Adrenal gland (tissue), 5 donors: ENCODE data around the gene FANCL.

Experiments
- POLR2A ChIP-seq, 2 donors: fragments of 450-650 bp; IDR thresholded peaks; one replicate each; pipeline ENCODE4 v1.6.1; 2017; ENCODE audit warnings: antibody characterized with exemption in 2 of 2, mild to moderate bottlenecking in 2 of 2, moderate library complexity in 1 of 2
- TF ChIP-seq, protein P1 (sequence below), 6 experiments: fragments of 450-650 bp in 4 of 6; fragments of 200-600 bp in 2 of 6; sonication (generic) in 1 of 6; IDR thresholded peaks; 1 replicate in 5 of 6; 2 replicates in 1 of 6; pipeline versions ENCODE4 v1.5.1 to v1.8.0; 2016 to 2021; ENCODE audit warnings: antibody characterized with exemption in 6 of 6, mild to moderate bottlenecking in 2 of 6, moderate library complexity in 1 of 6
- donor health status: DM: no; HTN: no; CAD: no.

DNA sequence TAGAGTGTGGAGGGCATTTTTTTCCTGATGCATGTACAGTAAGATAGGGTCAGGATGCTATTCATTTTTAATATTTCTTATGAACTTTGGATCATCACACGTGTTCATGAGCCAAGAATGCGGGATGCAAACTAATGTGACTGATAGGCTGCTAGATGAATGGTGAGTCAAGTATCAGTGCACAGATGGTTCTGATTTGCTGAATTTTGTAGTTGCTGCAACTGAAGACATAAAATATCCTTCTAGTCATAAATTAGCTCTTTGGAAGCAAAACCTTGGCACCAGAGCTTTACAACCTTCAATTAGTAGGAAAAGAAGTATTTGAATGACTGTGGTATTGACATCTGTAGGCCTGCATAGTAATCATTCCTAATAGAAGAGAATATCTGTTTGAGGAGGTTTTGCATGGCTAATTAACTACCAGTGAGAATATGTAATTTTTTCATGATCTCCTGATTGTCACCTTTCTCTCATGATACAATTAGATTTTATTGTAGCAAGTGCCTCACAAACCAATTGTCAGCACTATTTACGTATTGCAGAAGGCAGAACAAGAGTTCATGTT lies 100.5 kb downstream of the FANCL start:
- TF ChIP-seq, protein P1, sequence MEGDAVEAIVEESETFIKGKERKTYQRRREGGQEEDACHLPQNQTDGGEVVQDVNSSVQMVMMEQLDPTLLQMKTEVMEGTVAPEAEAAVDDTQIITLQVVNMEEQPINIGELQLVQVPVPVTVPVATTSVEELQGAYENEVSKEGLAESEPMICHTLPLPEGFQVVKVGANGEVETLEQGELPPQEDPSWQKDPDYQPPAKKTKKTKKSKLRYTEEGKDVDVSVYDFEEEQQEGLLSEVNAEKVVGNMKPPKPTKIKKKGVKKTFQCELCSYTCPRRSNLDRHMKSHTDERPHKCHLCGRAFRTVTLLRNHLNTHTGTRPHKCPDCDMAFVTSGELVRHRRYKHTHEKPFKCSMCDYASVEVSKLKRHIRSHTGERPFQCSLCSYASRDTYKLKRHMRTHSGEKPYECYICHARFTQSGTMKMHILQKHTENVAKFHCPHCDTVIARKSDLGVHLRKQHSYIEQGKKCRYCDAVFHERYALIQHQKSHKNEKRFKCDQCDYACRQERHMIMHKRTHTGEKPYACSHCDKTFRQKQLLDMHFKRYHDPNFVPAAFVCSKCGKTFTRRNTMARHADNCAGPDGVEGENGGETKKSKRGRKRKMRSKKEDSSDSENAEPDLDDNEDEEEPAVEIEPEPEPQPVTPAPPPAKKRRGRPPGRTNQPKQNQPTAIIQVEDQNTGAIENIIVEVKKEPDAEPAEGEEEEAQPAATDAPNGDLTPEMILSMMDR (IDR thresholded peaks at IDR 0.05), result no peak
- no peak for TF ChIP-seq POLR2A (IDR thresholded peaks at IDR 0.05)
